Lung (tissue), 12 donors: Measurements from ENCODE around the gene ATG4B. TPM values are rescaled to one million over a fixed set of nuclear protein-coding genes. Genes with fewer than 3 reads are reported as not detected.

Source experiments
- ATAC-seq: fragments of 200-7000 bp; cut with Tn5 transposase; one replicate; pipeline ENCODE4 v1.9.1; 2020; ENCODE audit warnings: moderate number of reproducible peaks; ENCODE audit not compliant: insufficient read depth, low FRiP score
- DNase-seq, 3 donors: peaks; one replicate each; pipeline ENCODE4 v3.0.0-alpha.2; 2013 to 2017
- H3K27ac ChIP-seq, 2 donors: one replicate each; pipeline ENCODE4 v1.5.1; 2013; ENCODE audit warnings: mild to moderate bottlenecking in 2 of 2, moderate library complexity in 2 of 2, control low read depth in 1 of 2, inconsistent platforms in 1 of 2, low read depth in 1 of 2, low read length in 1 of 2
- H3K27me3 ChIP-seq, 3 donors: one replicate each; pipeline ENCODE4 v1.5.1; 2013; ENCODE audit warnings: low read length in 2 of 3; ENCODE audit not compliant: control insufficient read depth in 3 of 3, insufficient read depth in 3 of 3
- H3K36me3 ChIP-seq, 4 donors: one replicate each; pipeline ENCODE4 v1.5.1; 2013; ENCODE audit warnings: low read length in 4 of 4, mild to moderate bottlenecking in 1 of 4, moderate library complexity in 1 of 4; ENCODE audit not compliant: control insufficient read depth in 4 of 4, insufficient read depth in 4 of 4
- H3K4me1 ChIP-seq, 5 donors: one replicate each; pipeline ENCODE4 v1.5.1; 2013; ENCODE audit warnings: low read length in 5 of 5, mild to moderate bottlenecking in 2 of 5, moderate library complexity in 1 of 5; ENCODE audit not compliant: control insufficient read depth in 5 of 5, insufficient read depth in 5 of 5
- H3K4me3 ChIP-seq: one replicate; pipeline ENCODE4 v1.5.1; 2013; ENCODE audit warnings: mild to moderate bottlenecking, control low read depth, moderate library complexity
- H3K9ac ChIP-seq, 2 donors: one replicate each; pipeline ENCODE4 v1.5.1; 2013; ENCODE audit warnings: low read length in 2 of 2, control low read depth in 1 of 2; ENCODE audit not compliant: insufficient read depth in 1 of 2
- H3K9me3 ChIP-seq, 4 donors: one replicate each; pipeline ENCODE4 v1.5.1; 2013; ENCODE audit warnings: low read length in 3 of 4, mild to moderate bottlenecking in 1 of 4, moderate library complexity in 1 of 4; ENCODE audit not compliant: control insufficient read depth in 4 of 4, insufficient read depth in 3 of 4
- WGBS, 2 donors: extraction: QIAGEN DNeasy Blood & Tissue Kit; methylation state at CpG; one replicate each; pipeline ENCODE4 v1.1.7; 2013; 5-methylcytosine and 5-hydroxymethylcytosine counted together
- polyA plus RNA-seq, 2 donors: library from polyadenylated mRNA; stranded (reverse); fragments of 200-250 nt; gene quantifications; one replicate each; pipeline ENCODE4 v1.2.1, GENCODE V29; 2013
- total RNA-seq, 2 donors: library from RNA; depleted of rRNA in 1 of 2; stranded (reverse); fragments of >200 nt in 1 of 2; gene quantifications; one replicate each; pipeline ENCODE4 v1.2.1, GENCODE V29; 2014 to 2021
- TF ChIP-seq, protein P1 (sequence below): IDR thresholded peaks from 2 replicates; pipeline ENCODE4 v1.5.1; 2012; ENCODE audit warnings: mild to moderate bottlenecking; ENCODE audit errors: control extremely low read depth, extremely low read depth
- donor health status: control.
- donor health status: control.
- donor health status: Bipolar disorder and iron deficiency.
- donor health status: healthy.
- donor health status: DM: yes; HTN: yes; CAD: no.

ATG4B gene
- total and polyA plus RNA-seq, 4 donors = 45.1 to 74.9 (median 62.0) TPM

DNA sequence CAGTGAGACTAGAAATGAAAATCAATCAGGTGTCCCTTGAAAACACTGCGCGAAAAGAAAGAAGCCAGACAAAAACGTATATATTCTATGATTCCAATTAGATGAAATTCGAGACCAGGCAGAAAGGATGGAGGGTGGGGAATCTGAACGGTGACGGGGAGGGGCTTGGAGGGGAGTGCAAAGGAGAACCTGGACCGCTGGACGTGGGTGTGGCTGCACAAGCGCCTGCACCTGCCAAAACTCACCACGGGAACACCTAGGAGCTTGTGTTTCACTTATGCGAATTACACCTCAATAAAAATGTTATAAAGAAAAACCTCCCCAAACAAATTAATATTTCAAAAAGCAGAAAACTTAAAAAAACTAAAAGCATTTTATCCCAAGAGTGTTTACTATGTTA, 22.5 kb upstream of the ATG4B start:
- Histone ChIP-seq H3K27me3 (no peaks in the 10 kb centered on the region), H3K9ac (no peak overlapping the region), H3K27ac (no peak overlapping the region), H3K4me3 (no peak overlapping the region), H3K36me3 (peaks cover 0 to 3% (median 2%) of the 10 kb centered on the region in 4 donors), H3K9me3 (no peaks in the 10 kb centered on the region), H3K4me1 (peaks cover 0 to 46% (median 13%) of the 10 kb centered on the region in 5 donors)
- no peak for ATAC-seq
- no peak for DNase-seq
- TF ChIP-seq, protein P1, sequence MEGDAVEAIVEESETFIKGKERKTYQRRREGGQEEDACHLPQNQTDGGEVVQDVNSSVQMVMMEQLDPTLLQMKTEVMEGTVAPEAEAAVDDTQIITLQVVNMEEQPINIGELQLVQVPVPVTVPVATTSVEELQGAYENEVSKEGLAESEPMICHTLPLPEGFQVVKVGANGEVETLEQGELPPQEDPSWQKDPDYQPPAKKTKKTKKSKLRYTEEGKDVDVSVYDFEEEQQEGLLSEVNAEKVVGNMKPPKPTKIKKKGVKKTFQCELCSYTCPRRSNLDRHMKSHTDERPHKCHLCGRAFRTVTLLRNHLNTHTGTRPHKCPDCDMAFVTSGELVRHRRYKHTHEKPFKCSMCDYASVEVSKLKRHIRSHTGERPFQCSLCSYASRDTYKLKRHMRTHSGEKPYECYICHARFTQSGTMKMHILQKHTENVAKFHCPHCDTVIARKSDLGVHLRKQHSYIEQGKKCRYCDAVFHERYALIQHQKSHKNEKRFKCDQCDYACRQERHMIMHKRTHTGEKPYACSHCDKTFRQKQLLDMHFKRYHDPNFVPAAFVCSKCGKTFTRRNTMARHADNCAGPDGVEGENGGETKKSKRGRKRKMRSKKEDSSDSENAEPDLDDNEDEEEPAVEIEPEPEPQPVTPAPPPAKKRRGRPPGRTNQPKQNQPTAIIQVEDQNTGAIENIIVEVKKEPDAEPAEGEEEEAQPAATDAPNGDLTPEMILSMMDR = no peak
- WGBS, 2 donors = 83 to 90% methylated on average over 11 of the region's 11 CpGs

DNA sequence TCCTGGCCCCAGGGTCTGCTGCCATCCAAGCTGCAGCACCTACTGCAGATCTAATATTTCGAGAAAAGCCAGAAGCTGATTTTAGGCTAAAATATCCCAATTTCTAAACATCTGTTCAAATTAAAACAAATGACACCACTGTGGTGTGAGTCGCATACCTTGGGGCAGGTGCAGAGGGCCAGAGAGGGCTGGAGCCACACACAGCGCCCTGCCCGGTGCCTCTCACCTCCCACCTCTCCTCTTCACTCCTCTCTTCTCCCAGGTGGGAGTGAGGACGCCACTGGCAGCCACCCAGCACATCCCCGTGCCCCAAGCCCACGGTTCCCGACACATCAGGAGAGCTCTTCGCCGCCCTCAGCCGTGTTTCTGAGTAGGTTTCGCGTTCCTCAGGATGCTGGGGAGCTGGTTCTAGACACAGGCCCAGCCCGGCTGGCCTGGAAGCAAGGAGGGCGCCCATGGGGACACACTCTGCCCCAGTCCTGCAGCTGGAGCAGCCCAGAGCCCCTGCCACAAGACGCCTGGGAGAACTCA, 21.9 kb upstream of the ATG4B start:
- no peak overlapping the region for H3K27ac ChIP-seq
- ATAC-seq = no peak
- WGBS, 2 donors = 92 to 96% methylated on average over 16 of the region's 16 CpGs
- H3K9me3 ChIP-seq = no peaks in the 10 kb centered on the region
- peaks cover 0 to 8% (median 4%) of the 10 kb centered on the region in 4 donors for H3K36me3 ChIP-seq
- H3K9ac ChIP-seq = no peak overlapping the region
- TF ChIP-seq, protein P1 = no peak
- no peaks in the 10 kb centered on the region for H3K27me3 ChIP-seq
- peaks cover 0 to 43% (median 10%) of the 10 kb centered on the region in 5 donors for H3K4me1 ChIP-seq
- H3K4me3 ChIP-seq = no peak overlapping the region
- no peak for DNase-seq

DNA sequence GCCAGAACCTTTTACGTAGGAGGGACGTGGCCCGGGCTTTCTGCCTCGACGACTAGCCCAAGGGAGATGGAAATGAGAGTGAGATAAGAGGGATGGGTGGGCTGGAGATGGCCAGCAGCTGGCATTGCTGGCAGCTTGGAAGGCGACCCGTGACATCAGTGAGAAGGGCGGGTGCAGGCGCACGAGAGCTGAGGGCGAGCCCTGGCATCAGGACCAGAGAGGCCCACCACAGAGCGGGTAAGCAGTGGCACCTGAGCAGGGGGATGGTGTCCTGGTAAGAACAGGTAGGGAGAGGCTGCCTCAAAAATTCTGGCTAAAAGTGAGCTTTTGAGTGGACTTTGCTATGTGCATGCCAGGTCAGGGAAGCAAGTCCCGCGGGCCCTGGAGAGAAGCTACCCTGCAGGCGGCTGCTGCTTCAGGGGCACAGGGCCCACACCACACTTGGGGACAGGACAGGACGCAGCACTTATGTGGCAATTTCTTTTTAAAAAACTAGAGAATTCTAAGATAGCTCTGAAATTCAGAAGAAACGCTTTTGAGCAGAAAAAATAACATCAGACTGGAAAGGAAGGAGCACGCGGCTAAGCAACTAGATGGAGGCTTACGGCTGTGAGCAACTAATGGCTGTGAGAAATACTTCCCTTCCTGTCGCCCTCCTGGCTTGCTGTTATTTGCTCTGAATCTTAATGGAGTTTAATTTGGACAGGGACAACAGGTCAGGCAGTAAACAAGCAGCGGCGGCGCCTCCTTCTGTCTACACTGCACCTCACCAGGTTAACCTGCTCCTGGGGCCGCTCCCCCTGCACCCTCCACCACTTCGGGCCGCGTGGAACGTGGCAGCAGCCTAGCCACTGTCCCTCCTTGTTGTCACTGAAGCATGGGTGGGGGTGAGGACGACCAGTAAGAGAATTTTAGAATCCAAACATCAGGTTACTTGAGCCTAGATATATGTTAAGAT, 21.0 kb upstream of the ATG4B start:
- DNase-seq (no peak), ATAC-seq (no peak)
- 86 to 90% methylated on average over 30 of the region's 30 CpGs for WGBS, 2 donors
- H3K4me1 ChIP-seq = peaks cover 0 to 35% (median 9%) of the 10 kb centered on the region in 5 donors
- no peak overlapping the region for H3K4me3 ChIP-seq
- TF ChIP-seq, protein P1 = no peak
- no peak overlapping the region for H3K9ac ChIP-seq
- peaks cover 0 to 9% (median 4%) of the 10 kb centered on the region in 4 donors for H3K36me3 ChIP-seq
- no peaks in the 10 kb centered on the region for H3K27me3 ChIP-seq
- H3K9me3 ChIP-seq = no peaks in the 10 kb centered on the region
- H3K27ac ChIP-seq = no peak overlapping the region
